ENCODE results near the gene PXK.

- TF ChIP-seq NR2F1 (conservative IDR thresholded peaks at IDR 0.05): no peak
- TF ChIP-seq TAF1 (IDR thresholded peaks at IDR 0.05; ENCODE audit: borderline replicate concordance, low read depth, low read length): no peak
- TF ChIP-seq CTCF (IDR thresholded peaks at IDR 0.05 in 2 of 3, conservative IDR thresholded peaks at IDR 0.05 in 1 of 3; ENCODE audit: control insufficient read depth in 2 of 3, extremely low read depth in 1 of 3, insufficient read depth in 1 of 3, low read depth in 3 of 3, low read length in 3 of 3): no peak
- TF ChIP-seq SIN3A (IDR thresholded peaks at IDR 0.05; ENCODE audit: low read depth, low read length): no peak
- no peak for TF ChIP-seq ZNF384 (IDR thresholded peaks at IDR 0.05; ENCODE audit: borderline replicate concordance, low read depth, low read length)
- no peak for TF ChIP-seq EP300 (IDR thresholded peaks at IDR 0.05; ENCODE audit: borderline replicate concordance in 1 of 2, control insufficient read depth in 1 of 2, low read depth in 2 of 2, low read length in 2 of 2)
- no peak for TF ChIP-seq POLR2AphosphoS2 (IDR thresholded peaks at IDR 0.05; ENCODE audit: low read depth, low read length)
- no peak for TF ChIP-seq CHD4 (IDR thresholded peaks at IDR 0.05)
- TF ChIP-seq GABPA (IDR thresholded peaks at IDR 0.05; ENCODE audit: low read depth): no peak
- no peak for TF ChIP-seq BACH1 (IDR thresholded peaks at IDR 0.05; ENCODE audit: borderline replicate concordance)
- TF ChIP-seq CHD1 (IDR thresholded peaks at IDR 0.05; ENCODE audit: low read depth, low read length): no peak
- TF ChIP-seq POLR2AphosphoS5 (IDR thresholded peaks at IDR 0.05; ENCODE audit: low read length): no peak
- TF ChIP-seq RAD21 (IDR thresholded peaks at IDR 0.05; ENCODE audit: insufficient read depth, low read depth, low read length): no peak
- TF ChIP-seq MXI1 (IDR thresholded peaks at IDR 0.05; ENCODE audit: low read depth, low read length): no peak
These were observed 61.6 kb downstream of the PXK start for GRCh38 chr3:58394339-58394738.
